ENCODE data around the gene COBLL1. TPM values are rescaled to one million over a fixed set of nuclear protein-coding genes. Genes with fewer than 3 reads are reported as not detected.

COBLL1 gene, protein sequence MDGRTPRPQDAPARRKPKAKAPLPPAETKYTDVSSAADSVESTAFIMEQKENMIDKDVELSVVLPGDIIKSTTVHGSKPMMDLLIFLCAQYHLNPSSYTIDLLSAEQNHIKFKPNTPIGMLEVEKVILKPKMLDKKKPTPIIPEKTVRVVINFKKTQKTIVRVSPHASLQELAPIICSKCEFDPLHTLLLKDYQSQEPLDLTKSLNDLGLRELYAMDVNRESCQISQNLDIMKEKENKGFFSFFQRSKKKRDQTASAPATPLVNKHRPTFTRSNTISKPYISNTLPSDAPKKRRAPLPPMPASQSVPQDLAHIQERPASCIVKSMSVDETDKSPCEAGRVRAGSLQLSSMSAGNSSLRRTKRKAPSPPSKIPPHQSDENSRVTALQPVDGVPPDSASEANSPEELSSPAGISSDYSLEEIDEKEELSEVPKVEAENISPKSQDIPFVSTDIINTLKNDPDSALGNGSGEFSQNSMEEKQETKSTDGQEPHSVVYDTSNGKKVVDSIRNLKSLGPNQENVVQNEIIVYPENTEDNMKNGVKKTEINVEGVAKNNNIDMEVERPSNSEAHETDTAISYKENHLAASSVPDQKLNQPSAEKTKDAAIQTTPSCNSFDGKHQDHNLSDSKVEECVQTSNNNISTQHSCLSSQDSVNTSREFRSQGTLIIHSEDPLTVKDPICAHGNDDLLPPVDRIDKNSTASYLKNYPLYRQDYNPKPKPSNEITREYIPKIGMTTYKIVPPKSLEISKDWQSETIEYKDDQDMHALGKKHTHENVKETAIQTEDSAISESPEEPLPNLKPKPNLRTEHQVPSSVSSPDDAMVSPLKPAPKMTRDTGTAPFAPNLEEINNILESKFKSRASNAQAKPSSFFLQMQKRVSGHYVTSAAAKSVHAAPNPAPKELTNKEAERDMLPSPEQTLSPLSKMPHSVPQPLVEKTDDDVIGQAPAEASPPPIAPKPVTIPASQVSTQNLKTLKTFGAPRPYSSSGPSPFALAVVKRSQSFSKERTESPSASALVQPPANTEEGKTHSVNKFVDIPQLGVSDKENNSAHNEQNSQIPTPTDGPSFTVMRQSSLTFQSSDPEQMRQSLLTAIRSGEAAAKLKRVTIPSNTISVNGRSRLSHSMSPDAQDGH
- 10 to 100 TPM; 16.5 to 17.3 TPM for total RNA-seq
- polyA plus RNA-seq (2013, experiment 1 of 2): 6.2 TPM
- polyA plus RNA-seq (2013, experiment 2 of 2): 6.0 TPM
- long read RNA-seq, experiment 1, partial matches to known transcripts: 1 of 4 reads
- long read RNA-seq, experiment 1, other reads (novel, unspliced or antisense): 3 of 4 reads
- long read RNA-seq, experiment 2, full-length matches to known transcripts: 1 of 9 reads
- long read RNA-seq, experiment 2, partial matches to known transcripts: 2 of 9 reads
- long read RNA-seq, experiment 2, other reads (novel, unspliced or antisense): 6 of 9 reads
- long read RNA-seq, experiment 3, full-length matches to known transcripts: 4 of 15 reads
- long read RNA-seq, experiment 3, partial matches to known transcripts: 5 of 15 reads
- long read RNA-seq, experiment 3, other reads (novel, unspliced or antisense): 6 of 15 reads
- long read RNA-seq, experiment 4, partial matches to known transcripts: 0 of 1 reads
- long read RNA-seq, experiment 4, other reads (novel, unspliced or antisense): 1 of 1 reads

DNA sequence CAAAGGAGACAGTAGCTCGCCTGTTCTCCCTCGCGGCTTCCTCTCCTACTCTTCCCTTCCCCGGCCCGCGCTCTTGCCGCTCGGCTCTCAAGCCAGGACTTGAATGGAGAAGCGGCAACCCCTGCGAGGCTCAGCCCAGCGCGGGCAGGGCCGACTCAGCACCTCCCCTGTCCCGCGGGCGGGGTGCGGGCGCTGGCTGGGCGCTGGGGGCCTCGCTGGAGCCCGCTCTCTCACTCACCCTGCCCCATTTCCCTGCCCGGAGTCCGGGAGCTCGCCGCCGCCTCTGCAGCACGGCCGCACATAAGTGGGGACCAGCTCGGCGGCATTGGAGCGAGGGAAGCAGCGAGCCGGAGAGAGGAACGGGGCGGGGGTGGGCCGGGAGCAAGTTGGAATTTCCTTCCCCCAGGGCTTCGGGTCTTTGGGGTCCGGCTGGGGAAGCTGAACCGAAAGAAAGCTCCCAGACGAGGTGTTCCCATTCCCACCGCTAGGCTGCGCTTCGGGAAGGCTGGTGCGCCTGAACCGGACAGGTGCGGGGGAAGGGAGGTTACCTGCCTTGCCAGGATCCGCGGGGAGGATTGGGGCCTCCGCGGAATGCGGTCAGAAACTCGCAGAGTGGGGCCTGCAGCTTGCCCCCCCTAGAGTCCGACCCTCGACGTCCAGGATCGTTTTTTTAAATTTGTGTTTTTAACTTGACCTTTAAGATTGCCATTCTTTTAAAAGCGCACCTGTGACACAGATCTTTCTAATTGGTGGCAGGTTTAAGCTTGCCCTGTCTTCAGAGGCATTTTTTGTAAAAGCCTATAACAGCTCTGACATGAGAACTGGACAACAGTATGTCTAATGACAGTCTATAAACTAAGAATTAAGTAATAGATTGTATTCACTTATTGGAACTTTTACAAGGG is at the start of gene COBLL1:
TSS of gene COBLL1 (minus strand) at position 105 of the 905 bp plus-strand sequence. CDS start 627 bp downstream, outside the sequence.
- WGBS, 2 experiments (ENCODE audit: insufficient coverage in 1 of 2, insufficient read length in 1 of 2): 1 to 3% methylated on average over 15 to 57 of the region's 57 CpGs
- Mint-ChIP-seq H3K36me3 (ENCODE audit: low read depth) (no peaks in the 10 kb centered on the region), H3K4me1 (peaks cover 20% of the 10 kb centered on the region), H3K4me3 (peak within 1 kb of the TSS; percentile 82), H3K9me3 (no peaks in the 10 kb centered on the region), H3K27me3 (ENCODE audit: insufficient read depth) (peaks cover 6% of the 10 kb centered on the region), H3K27ac (peak within 1 kb of the TSS; percentile 91)
- TF ChIP-seq, protein P1, sequence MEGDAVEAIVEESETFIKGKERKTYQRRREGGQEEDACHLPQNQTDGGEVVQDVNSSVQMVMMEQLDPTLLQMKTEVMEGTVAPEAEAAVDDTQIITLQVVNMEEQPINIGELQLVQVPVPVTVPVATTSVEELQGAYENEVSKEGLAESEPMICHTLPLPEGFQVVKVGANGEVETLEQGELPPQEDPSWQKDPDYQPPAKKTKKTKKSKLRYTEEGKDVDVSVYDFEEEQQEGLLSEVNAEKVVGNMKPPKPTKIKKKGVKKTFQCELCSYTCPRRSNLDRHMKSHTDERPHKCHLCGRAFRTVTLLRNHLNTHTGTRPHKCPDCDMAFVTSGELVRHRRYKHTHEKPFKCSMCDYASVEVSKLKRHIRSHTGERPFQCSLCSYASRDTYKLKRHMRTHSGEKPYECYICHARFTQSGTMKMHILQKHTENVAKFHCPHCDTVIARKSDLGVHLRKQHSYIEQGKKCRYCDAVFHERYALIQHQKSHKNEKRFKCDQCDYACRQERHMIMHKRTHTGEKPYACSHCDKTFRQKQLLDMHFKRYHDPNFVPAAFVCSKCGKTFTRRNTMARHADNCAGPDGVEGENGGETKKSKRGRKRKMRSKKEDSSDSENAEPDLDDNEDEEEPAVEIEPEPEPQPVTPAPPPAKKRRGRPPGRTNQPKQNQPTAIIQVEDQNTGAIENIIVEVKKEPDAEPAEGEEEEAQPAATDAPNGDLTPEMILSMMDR (conservative IDR thresholded peaks at IDR 0.05): peak; percentile 89
- Histone ChIP-seq H3K27ac (ENCODE audit: low read depth, low read length) (no peak within 1 kb of the TSS), H3K9ac (ENCODE audit: extremely low read depth, low read length, poor library complexity, severe bottlenecking) (peak within 1 kb of the TSS; percentile 77), H3K9me3 (ENCODE audit: control insufficient read depth, low read length) (no peaks in the 10 kb centered on the region), H3K36me3 (ENCODE audit: control insufficient read depth, insufficient read depth, low read length) (no peaks in the 10 kb centered on the region), H3K27me3 (ENCODE audit: control insufficient read depth, insufficient read depth, low read length, poor library complexity, severe bottlenecking) (no peaks in the 10 kb centered on the region), H3K4me1 (ENCODE audit: control insufficient read depth, insufficient read depth, low read length) (peaks cover 5% of the 10 kb centered on the region), H3K4me3 (ENCODE audit: low read length) (peak within 1 kb of the TSS; percentile 88)
- DNase-seq: peak; percentile 96

DNA sequence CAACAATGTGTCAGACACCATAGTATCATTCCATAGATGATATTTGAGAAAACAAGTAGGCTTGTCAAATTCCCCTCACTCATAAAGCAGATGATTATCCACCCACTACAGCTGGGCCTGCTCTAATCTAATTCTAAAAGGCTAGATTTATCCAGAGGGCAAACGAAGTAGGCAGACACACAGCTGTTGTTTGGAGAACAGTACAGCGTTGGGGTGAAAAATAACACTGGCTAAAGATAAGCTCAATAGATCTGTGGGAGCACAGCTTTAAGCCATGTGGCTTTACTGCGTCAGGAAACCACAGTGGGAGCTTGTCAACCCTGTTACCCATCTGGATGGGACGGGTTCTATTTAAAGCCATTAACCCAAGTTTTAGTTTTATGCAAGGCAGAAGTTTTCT is 48.9 kb upstream of the COBLL1 start:
- no peaks in the 10 kb centered on the region for H3K36me3 Mint-ChIP-seq (ENCODE audit: low read depth)
- H3K9me3 Mint-ChIP-seq: no peaks in the 10 kb centered on the region
- DNase-seq: no peak
- H3K27me3 Mint-ChIP-seq (ENCODE audit: insufficient read depth): no peaks in the 10 kb centered on the region
- no peak overlapping the region for H3K4me3 Mint-ChIP-seq
- Histone ChIP-seq H3K27me3 (ENCODE audit: control insufficient read depth, insufficient read depth, low read length, poor library complexity, severe bottlenecking) (no peaks in the 10 kb centered on the region), H3K27ac (ENCODE audit: low read depth, low read length) (no peak overlapping the region), H3K36me3 (ENCODE audit: control insufficient read depth, insufficient read depth, low read length) (no peaks in the 10 kb centered on the region), H3K9ac (ENCODE audit: extremely low read depth, low read length, poor library complexity, severe bottlenecking) (no peak overlapping the region), H3K4me1 (ENCODE audit: control insufficient read depth, insufficient read depth, low read length) (no peaks in the 10 kb centered on the region), H3K4me3 (ENCODE audit: low read length) (no peak overlapping the region), H3K9me3 (ENCODE audit: control insufficient read depth, low read length) (no peaks in the 10 kb centered on the region)
- TF ChIP-seq, protein P1 (conservative IDR thresholded peaks at IDR 0.05): no peak
- WGBS, 2 experiments (ENCODE audit: insufficient coverage in 1 of 2, insufficient read length in 1 of 2): 62 to 69% methylated on average over 4 of the region's 4 CpGs
- peaks cover 8% of the 10 kb centered on the region for H3K4me1 Mint-ChIP-seq
- H3K27ac Mint-ChIP-seq: no peak overlapping the region

All from endodermal cell (in vitro differentiated cells).